ENCODE measurements around the gene MRPL20. TPM values are rescaled to one million over a fixed set of nuclear protein-coding genes. Genes with fewer than 3 reads are reported as not detected.

MRPL20 gene
- total and polyA plus RNA-seq, 9 of the 15 experiments (the other 6 are each of a cell fraction or from before 2014, with no cell fraction given) = 180 to 671 (median 229) TPM

- TF ChIP-seq CLOCK (CRISPR knock-in tag; IDR thresholded peaks at IDR 0.05; ENCODE audit: borderline replicate concordance) (no peak), ZNF740 (CRISPR knock-in tag; IDR thresholded peaks at IDR 0.05) (no peak), ZNF740 (tag; IDR thresholded peaks at IDR 0.05) (peak in 1 of 2 experiments; percentile 86; a peak in 2 of 4 replicates), ATF1 (CRISPR knock-in tag; IDR thresholded peaks at IDR 0.05) (no peak), ATF1 (tag; IDR thresholded peaks at IDR 0.05) (no peak), ZNF436 (CRISPR knock-in tag; IDR thresholded peaks at IDR 0.05) (no peak), MNT (conservative IDR thresholded peaks at IDR 0.05) (no peak), EGR1 (conservative IDR thresholded peaks at IDR 0.05) (no peak), SAFB2 (IDR thresholded peaks at IDR 0.05; ENCODE audit: borderline replicate concordance, low read depth, low read length, severe bottlenecking) (no peak), TFAM (CRISPR knock-in tag; conservative IDR thresholded peaks at IDR 0.05) (no peak), BCLAF1 (IDR thresholded peaks at IDR 0.05; ENCODE audit: borderline replicate concordance in 1 of 2, control insufficient read depth in 1 of 2, low read depth in 2 of 2, low read length in 1 of 2) (no peak), XRCC5 (IDR thresholded peaks at IDR 0.05; ENCODE audit: low read depth, low read length) (no peak), E2F5 (CRISPR knock-in tag; IDR thresholded peaks at IDR 0.05) (no peak), THAP12 (CRISPR knock-in tag; IDR thresholded peaks at IDR 0.05) (no peak), CHD2 (IDR thresholded peaks at IDR 0.05; ENCODE audit: low read depth, low read length) (no peak)
These were observed 15.6 kb upstream of the MRPL20 start (continued) for GRCh38 chr1:1422465-1423244.
